NCI-H345 (cell line): ENCODE results near the gene GPC5.

Experiments
- DNase-seq: peaks from one replicate; lab custom pipeline; 2025; lab: John Stamatoyannopoulos, UW

Gene GPC5

DNA sequence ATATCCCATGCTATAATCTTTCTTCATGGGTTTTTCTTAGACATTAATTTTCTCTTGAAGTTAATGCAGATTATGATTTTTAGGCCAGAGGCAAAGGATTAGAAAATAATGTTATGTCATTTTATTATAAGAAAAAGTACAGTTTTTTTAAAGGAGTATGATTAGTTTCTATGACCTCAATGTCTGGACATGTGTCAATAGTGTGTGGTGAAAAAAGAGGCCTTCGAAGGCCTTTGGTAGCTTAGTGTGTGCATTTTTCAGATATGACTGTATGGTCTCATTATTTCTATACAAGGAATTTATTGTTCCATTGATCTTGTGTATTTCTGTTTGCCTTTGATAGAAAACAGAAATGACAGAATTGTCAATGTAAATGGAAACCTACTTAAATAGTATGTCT is 195.6 kb downstream of the GPC5 start:
- no peak for DNase-seq

GRCh38 chr13:91595677-91596076 is 197.3 kb downstream of the GPC5 start:
- DNase-seq, result no peak

- DNase-seq, result no peak
These were observed 198.4 kb downstream of the GPC5 start for GRCh38 chr13:91596842-91597241.

GRCh38 chr13:91598655-91599054 is 200.2 kb downstream of the GPC5 start:
- DNase-seq, result no peak

- DNase-seq, result no peak
These were observed 202.9 kb downstream of the GPC5 start for GRCh38 chr13:91601273-91601672.

- DNase-seq, result no peak
These were observed 203.4 kb downstream of the GPC5 start for GRCh38 chr13:91601807-91602206.

- no peak for DNase-seq
These were observed 210.9 kb downstream of the GPC5 start for GRCh38 chr13:91609353-91609752.

GRCh38 chr13:91618315-91618714 is 219.9 kb downstream of the GPC5 start:
- no peak for DNase-seq

GRCh38 chr13:91620670-91621141 is 222.3 kb downstream of the GPC5 start:
- no peak for DNase-seq

- no peak for DNase-seq
These were observed 222.7 kb downstream of the GPC5 start for GRCh38 chr13:91621161-91621560.

DNA sequence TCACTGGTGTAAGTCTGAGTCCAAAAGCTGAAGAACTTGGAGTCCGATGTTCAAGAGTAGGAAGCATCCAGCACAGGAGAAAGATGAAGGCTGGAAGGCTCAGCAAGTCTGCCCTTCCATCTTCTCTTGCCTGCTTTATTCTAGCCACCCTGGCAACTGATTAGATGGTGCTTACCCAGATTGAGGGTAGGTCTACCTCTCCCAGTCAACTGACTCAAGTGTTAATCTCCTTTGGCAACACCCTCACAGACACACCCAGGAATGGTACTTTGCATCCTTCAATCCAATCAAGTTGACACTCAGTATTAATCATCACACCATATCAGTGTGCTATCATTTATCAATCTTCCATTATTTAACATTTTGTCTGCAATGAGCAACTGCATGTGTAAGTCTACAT is 223.5 kb downstream of the GPC5 start:
- DNase-seq, result no peak

- DNase-seq, result no peak
These were observed 224.5 kb downstream of the GPC5 start for GRCh38 chr13:91622778-91623550.

DNA sequence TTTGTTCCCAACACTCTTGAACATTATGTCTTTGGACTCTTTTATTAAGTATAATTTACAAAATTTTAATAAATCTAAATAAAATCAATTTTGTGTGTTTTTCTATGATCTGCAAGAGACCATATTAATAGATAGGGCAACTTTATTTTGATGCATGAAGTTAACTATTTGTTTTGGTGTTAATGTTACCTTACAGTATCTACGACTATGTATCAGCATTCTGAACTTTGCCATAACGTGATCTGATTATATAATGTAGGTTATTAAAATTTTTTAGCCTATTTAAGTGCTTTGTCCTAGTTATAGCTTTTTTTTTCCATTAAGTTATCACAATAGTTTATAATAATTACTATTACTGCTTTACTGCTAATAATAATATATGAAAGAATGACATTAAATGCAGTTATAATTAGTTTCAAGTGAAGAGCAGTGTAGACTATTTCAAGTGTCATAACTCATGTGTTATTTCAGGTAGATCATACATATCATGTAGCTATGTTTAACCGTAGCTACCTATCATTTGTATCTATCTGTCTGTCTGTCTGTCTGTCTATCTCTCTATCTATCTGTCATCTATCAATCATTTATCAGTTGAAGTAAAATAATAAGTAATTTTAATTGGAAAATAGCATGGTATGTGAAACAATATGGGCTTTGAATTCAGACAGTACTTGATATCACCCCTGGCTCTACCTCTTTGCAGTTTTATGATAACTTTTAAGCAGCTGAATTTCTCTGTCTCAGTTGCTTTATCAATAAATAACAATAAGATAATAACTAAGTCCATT is 229.7 kb downstream of the GPC5 start:
- DNase-seq, result no peak

GRCh38 chr13:91630946-91631345 is 232.5 kb downstream of the GPC5 start:
- DNase-seq, result no peak

DNA sequence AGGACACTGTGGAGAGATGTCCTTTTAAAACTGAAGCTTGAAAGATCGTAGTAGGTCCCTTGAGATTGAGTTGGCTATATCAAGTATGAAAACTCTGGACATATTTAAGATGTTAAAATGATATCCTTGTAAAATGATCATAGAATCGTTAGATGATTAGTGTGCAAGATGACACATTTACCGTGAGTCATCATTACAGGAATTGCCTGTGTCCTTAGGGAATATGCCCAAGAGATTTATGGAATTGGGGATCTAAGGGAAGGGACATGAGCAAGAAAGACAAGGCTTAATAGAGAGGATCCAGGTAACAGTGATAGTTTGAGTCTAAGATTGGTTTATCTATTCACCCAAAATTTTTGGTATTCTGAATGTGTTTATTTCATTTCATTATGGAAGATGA is 233.7 kb downstream of the GPC5 start:
- no peak for DNase-seq

DNA sequence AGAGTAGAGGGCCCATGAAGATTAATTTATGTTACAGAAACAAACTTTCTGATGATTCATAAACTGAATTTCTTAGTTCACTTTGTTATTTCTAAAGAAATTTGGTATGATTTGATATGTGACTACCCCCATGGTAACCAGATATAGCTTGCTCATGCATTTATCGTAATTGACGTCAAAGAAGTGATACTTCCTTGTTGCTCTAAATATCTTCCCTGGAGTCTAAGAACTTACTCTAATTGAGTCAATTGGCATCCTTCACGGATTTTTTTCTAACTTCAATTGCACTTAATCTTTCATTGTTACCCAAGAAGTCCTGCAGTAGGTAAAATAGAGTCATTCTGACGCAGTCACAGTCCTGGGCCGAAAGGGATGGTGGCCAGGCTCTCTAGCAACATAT is 240.9 kb downstream of the GPC5 start:
- DNase-seq, result no peak

DNA sequence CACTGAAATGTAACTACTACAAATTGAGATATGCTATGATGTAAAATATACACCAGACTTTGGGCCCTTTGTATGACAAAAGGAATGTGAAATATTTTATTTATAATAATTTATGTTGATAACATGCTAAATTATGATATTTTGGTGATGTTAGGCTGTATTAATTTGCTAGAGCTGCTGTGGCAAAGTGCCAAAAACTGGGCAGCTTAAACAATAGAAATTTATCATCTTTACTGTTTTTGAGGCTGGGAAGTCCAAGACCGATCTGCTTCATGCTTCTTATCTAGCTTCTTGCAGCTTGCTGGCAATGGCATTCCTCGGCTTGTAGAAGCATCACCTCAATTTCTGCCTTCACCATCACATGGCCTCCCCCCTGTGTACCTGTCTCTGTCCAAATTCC is 245.0 kb downstream of the GPC5 start:
- no peak for DNase-seq

GRCh38 chr13:91644806-91645205 is 246.4 kb downstream of the GPC5 start:
- no peak for DNase-seq

DNA sequence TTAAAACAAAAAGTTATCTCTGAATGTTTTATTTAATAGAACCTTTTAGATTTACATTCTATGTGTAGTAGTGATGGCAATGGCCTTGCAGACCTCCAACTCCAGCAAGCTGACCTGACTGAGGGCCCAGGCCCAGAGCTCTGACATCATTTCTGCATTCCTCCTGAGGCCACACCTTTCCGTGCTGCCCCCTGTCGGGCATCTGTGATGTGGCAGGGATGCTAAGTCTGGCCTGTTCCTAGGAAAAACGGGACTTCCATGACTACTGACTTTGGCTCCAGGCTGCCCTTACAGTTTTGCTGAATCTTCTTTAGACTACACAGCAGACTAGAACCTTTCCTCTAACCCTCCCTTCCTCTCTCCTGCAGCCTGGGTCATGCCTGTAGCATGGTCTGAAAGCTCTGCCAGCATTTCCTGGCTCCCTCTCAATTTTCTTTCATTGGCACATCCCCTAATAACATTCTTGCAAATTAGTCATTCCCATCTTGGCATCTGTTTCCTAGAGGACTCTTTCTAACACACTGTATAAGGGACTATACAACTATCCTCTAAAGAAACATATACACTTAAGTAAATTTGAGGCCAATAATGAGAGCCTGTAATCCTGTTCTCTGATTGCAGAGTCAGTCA is 249.1 kb downstream of the GPC5 start:
- no peak for DNase-seq

DNA sequence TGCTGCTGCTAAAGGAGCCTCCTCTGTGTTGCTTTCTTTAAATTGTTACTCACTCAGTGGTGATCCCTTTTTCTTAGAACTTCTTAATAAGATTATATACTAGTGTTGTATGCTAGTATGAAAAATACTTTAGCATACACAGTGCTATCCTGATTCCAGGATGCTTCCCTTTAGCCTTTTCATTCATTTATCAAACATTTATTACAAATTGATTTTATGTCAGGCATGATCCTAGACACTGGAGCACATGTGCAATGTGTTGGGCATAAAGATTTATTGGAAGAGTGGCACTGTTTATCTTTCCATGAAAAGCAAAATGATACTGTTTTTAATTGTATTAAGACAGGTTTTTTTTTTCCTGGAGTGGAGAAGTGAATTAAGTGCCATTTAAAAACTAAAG is 249.6 kb downstream of the GPC5 start:
- no peak for DNase-seq

DNA sequence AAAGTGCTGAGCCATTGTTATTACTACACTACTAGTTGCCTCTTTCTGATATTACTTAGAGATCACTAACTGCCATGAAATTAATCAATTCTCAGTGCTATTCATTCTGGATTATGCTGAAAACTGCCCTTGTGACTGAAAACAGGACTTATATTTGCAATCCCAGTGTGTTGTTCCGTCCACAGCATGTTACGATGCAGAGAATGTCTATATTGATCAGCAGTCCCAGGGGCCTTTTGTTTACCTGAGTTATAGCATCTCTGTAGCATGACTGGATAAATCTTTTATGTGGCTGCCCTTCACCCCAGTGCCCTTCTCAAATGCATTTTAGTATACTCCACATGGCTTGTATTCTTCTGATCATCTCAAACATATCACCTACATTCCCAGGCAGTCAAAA is 251.0 kb downstream of the GPC5 start:
- DNase-seq, result no peak

GRCh38 chr13:91652404-91653301 is 254.2 kb downstream of the GPC5 start:
- no peak for DNase-seq
